IMR-90 (cell line): Measurements from ENCODE around the gene NR4A2. TPM values are rescaled to one million over a fixed set of nuclear protein-coding genes. Genes with fewer than 3 reads are reported as not detected.

Source experiments
- ATAC-seq: fragments of 200-7000 bp; cut with Tn5 transposase; 2 replicates; pipeline ENCODE4 v1.9.1; 2020; ENCODE audit warnings: low read depth, mild to moderate bottlenecking, moderate library complexity
- BruUV-seq: library from RNA; stranded (reverse); fragments of 400-500 nt; replicated peaks from 2 replicates; lab custom pipeline; 2021; lab: Mats Ljungman, UMichigan
- CTCF ChIA-PET: fragments of 300-600 bp; formaldehyde crosslinking; extraction: SDS; loops from one replicate; lab custom pipeline; 2021; ENCODE audit warnings: antibody characterized with exemption; lab: Yijun Ruan, JAX
- POLR2A ChIA-PET: fragments of 300-600 bp; sonication (Branson Sonifier 250); formaldehyde crosslinking; loops from one replicate; lab custom pipeline; 2022; ENCODE audit warnings: antibody characterized with exemption; ENCODE audit not compliant: unreplicated experiment; lab: Charles Lee
- DNase-seq: peaks from one replicate; pipeline ENCODE4 v3.0.0; 2013
- H2AFZ ChIP-seq: replicated peaks from 2 replicates; pipeline ENCODE3; 2013; ENCODE audit warnings: low read length, mild to moderate bottlenecking; ENCODE audit not compliant: poor library complexity
- H2AK5ac ChIP-seq: 2 replicates; pipeline ENCODE4 v1.6.1; 2013; ENCODE audit warnings: low read depth, low read length, inconsistent platforms
- H2AK9ac ChIP-seq: replicated peaks from 2 replicates; pipeline ENCODE3; 2013; ENCODE audit warnings: mild to moderate bottlenecking, low read depth, low read length, moderate library complexity; ENCODE audit not compliant: poor library complexity
- H2BK120ac ChIP-seq: 2 replicates; pipeline ENCODE4 v1.6.1; 2013; ENCODE audit warnings: low read depth, low read length, inconsistent platforms
- H2BK15ac ChIP-seq: 3 replicates; pipeline ENCODE4 v1.6.1; 2013; ENCODE audit warnings: low read depth, low read length, inconsistent platforms
- H2BK20ac ChIP-seq: 2 replicates; pipeline ENCODE4 v1.6.1; 2013; ENCODE audit warnings: low read depth, mild to moderate bottlenecking, inconsistent platforms, low read length, moderate library complexity
- H2BK5ac ChIP-seq: 2 replicates; pipeline ENCODE4 v1.6.1; 2013; ENCODE audit warnings: mild to moderate bottlenecking, low read depth, low read length, inconsistent platforms; ENCODE audit not compliant: poor library complexity, severe bottlenecking
- H3K14ac ChIP-seq: replicated peaks from 2 replicates; pipeline ENCODE4 v1.6.1; 2013; ENCODE audit warnings: low read depth, low read length, inconsistent platforms
- H3K18ac ChIP-seq: 2 replicates; pipeline ENCODE4 v1.6.1; 2013; ENCODE audit warnings: low read depth, low read length, control low read depth
- H3K23ac ChIP-seq: 2 replicates; pipeline ENCODE4 v1.6.1; 2013; ENCODE audit warnings: low read depth, low read length, inconsistent platforms
- H3K27ac ChIP-seq: 2 replicates; pipeline ENCODE4 v1.5.1; 2013; ENCODE audit warnings: mild to moderate bottlenecking, control low read depth, low read length; ENCODE audit not compliant: insufficient read depth
- H3K27me3 ChIP-seq: 2 replicates; pipeline ENCODE4 v1.6.1; 2013; ENCODE audit warnings: low read length; ENCODE audit not compliant: control insufficient read depth, insufficient read depth
- H3K36me3 ChIP-seq: 2 replicates; pipeline ENCODE4 v1.6.1; 2013; ENCODE audit warnings: low read length, mixed read lengths; ENCODE audit not compliant: control insufficient read depth, insufficient read depth
- H3K4ac ChIP-seq: 2 replicates; pipeline ENCODE4 v1.6.1; 2013; ENCODE audit warnings: low read depth, low read length, inconsistent platforms
- H3K4me1 ChIP-seq: 2 replicates; pipeline ENCODE4 v1.6.1; 2013; ENCODE audit warnings: low read length, mixed read lengths; ENCODE audit not compliant: control insufficient read depth, insufficient read depth
- H3K4me2 ChIP-seq: 2 replicates; pipeline ENCODE4 v1.6.1; 2013; ENCODE audit warnings: low read depth, mild to moderate bottlenecking, control low read depth, low read length, moderate library complexity
- H3K4me3 ChIP-seq: 2 replicates; pipeline ENCODE4 v1.5.1; 2013; ENCODE audit warnings: low read depth, mild to moderate bottlenecking, control low read depth, low read length, moderate library complexity; ENCODE audit not compliant: insufficient read depth
- H3K56ac ChIP-seq: 2 replicates; pipeline ENCODE4 v1.6.1; 2013; ENCODE audit warnings: low read length, inconsistent platforms; ENCODE audit not compliant: insufficient read depth; ENCODE audit errors: extremely low read depth
- H3K79me1 ChIP-seq, 2 experiments: 2 replicates each; pipeline ENCODE4 v1.6.1; 2013; ENCODE audit warnings: low read length in 2 of 2, inconsistent platforms in 1 of 2, low read depth in 1 of 2
- H3K9ac ChIP-seq: 2 replicates; pipeline ENCODE4 v1.6.1; 2013; ENCODE audit warnings: low read depth, low read length, control low read depth
- H3K9me1 ChIP-seq: 2 replicates; pipeline ENCODE4 v1.6.1; 2013; ENCODE audit warnings: low read length, inconsistent platforms; ENCODE audit not compliant: insufficient read depth
- H3K9me3 ChIP-seq: 2 replicates; pipeline ENCODE4 v1.6.1; 2013; ENCODE audit warnings: low read length; ENCODE audit not compliant: control insufficient read depth, insufficient read depth
- H4K20me1 ChIP-seq: 2 replicates; pipeline ENCODE4 v1.6.1; 2013; ENCODE audit warnings: low read length, inconsistent platforms; ENCODE audit not compliant: insufficient read depth
- H4K5ac ChIP-seq: 2 replicates; pipeline ENCODE4 v1.6.1; 2013; ENCODE audit warnings: mild to moderate bottlenecking, low read depth, low read length, control low read depth
- H4K8ac ChIP-seq, 2 experiments: 2 replicates each; pipeline ENCODE4 v1.6.1; 2013; ENCODE audit warnings: low read depth in 2 of 2, low read length in 2 of 2, control low read depth in 1 of 2, inconsistent platforms in 1 of 2
- H4K91ac ChIP-seq: 2 replicates; pipeline ENCODE4 v1.6.1; 2013; ENCODE audit warnings: low read depth, low read length, inconsistent platforms; ENCODE audit not compliant: insufficient read depth
- CEBPB ChIP-seq: IDR thresholded peaks from 2 replicates; pipeline ENCODE4 v1.6.1; 2012; ENCODE audit warnings: low read depth, low read length, improper control_type of control experiment
- FOS ChIP-seq: fragments of 150-350 bp; IDR thresholded peaks from 2 replicates; pipeline ENCODE4 v1.6.1; 2016; ENCODE audit warnings: low read depth, low read length
- MAZ ChIP-seq: IDR thresholded peaks from 2 replicates; pipeline ENCODE4 v1.6.1; 2012; ENCODE audit warnings: low read depth, mild to moderate bottlenecking, low read length, improper control_type of control experiment, moderate library complexity, borderline replicate concordance
- POLR2A ChIP-seq: IDR thresholded peaks from 2 replicates; pipeline ENCODE4 v1.6.1; 2012; ENCODE audit warnings: mild to moderate bottlenecking, low read depth, low read length
- WGBS, 2 experiments: methylation state at CpG; one replicate each; pipeline versions ENCODE4 v1.1.5 to v1.1.7; 2013; ENCODE audit warnings: missing lambda C conversion rate in 2 of 2; ENCODE audit not compliant: insufficient read length in 1 of 2; ENCODE audit errors: extremely low coverage in 2 of 2; 5-methylcytosine and 5-hydroxymethylcytosine counted together
- dilution Hi-C: fragments of 300-500 bp; cut with HindIII; formaldehyde crosslinking; loops from one replicate; pipeline ENCODE4 v1.14.3; 2018; ENCODE audit warnings: low sequenced_read_pairs; ENCODE audit not compliant: unreplicated experiment
- in situ Hi-C: fragments of 300-500 bp; cut with MboI; formaldehyde crosslinking; loops from 3 replicates; pipeline ENCODE4 v1.14.3; 2019; ENCODE audit warnings: low sequenced_read_pairs, inconsistent platforms, mixed read lengths
- intact Hi-C: fragments of 100-400 bp; cut with micrococcal nuclease; formaldehyde crosslinking; loops from 2 replicates; pipeline ENCODE4 v1.10.0; 2022
- polyA plus RNA-seq, 3 experiments: library from polyadenylated mRNA; depleted of rRNA; stranded (reverse); fragments of >200 nt; gene quantifications; 2 replicates each; pipeline ENCODE4 v1.2.3, GENCODE V29; 2012; ENCODE audit warnings: low replicate concordance in 1 of 3
- total RNA-seq: library from RNA; depleted of rRNA; stranded (reverse); fragments of >200 nt; gene quantifications from 2 replicates; pipeline ENCODE4 v1.2.3, GENCODE V29; 2012
- TF ChIP-seq, protein P1 (sequence below): fragments of 150-350 bp; IDR thresholded peaks from 2 replicates; pipeline ENCODE4 v1.6.1; 2016; ENCODE audit warnings: low read depth, mild to moderate bottlenecking, low read length, moderate library complexity, borderline replicate concordance

Gene NR4A2
- total and polyA plus RNA-seq, 2 of the 4 experiments (the other 2 are of a cell fraction), result 0.72 to 2.3 TPM

DNA sequence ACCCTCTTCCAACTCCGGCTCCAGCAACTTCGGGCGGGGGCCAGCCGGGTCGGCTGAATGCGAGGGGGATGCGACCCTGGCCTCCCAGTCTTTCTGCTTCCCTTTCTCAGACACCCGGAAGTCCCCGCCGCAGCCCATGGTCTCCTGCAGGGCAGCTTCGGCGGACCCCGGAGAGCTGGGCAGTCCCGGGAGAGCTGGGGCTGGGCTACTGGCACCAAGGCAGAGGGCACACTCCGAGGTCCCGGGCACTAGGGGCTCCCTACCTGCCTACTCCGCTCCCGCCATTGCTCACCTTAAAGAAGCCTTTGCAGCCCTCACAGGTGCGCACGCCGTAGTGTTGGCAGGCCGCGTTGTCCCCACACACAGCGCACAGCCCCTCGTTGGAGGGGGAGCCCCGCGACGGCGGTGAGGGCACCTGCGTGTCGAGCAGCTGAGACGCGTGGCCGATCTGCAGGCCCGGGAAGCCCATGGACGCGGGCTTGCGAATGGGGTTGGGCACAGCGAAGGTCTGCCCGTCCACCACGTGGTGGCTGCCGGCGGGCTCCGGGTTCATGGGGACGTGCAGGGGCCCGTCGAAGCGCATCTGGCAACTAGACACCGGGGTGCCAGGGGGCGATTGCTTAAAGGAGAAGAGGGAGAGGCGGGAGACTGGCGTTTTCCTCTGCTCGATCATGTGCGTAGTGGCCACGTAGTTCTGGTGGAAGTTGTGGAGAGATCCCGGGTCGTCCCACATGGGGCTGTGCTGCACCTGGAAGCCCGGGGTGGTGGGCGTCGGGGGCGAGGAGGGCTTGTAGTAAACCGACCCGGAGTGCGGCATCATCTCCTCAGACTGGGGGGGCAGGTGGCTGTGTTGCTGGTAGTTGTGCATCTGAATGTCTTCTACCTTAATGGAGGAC is 3.2 kb downstream of the NR4A2 start (continued):
- TF ChIP-seq FOS (no peak), POLR2A (no peak; the same call in 1 of the 2 replicates), CEBPB (no peak)

DNA sequence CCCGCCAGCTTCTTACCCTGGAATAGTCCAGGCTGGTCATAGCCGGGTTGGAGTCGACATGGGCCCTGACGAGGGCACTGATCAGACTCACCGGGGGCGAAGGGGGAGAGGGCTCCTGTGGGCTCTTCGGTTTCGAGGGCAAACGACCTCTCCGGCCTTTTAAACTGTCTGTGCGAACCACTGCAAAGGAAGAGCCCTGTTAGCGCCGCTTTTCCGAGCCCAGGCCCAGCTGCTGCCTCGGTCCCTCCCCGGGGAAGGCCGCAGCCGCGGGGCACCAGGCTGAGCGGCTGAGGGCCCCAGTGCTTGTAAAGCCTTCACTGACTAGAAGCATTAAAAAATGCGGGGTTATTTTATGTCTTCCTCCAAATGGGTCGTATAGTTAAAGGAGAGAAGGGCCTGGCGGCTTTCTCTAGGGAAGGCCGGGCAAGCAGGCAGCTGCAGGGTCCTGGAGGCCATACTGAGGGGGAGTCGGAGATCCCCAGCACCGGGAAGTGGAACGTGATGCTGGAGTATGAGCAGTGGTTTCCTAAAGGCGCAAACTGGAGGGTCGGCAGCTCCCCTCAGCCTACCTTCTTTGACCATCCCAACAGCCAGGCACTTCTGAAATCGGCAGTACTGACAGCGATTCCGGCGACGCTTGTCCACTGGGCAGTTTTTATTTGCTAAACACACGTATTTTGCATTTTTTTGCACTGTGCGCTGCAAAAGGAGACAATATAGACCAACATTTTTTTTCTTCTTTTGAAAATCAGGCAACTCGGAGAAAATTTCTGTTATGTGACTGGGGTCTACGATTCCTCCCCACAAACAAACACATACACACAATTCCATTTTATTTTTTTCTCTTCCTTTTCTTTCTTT is 4.5 kb downstream of the NR4A2 start:
- ATAC-seq (no peak), DNase-seq (no peak)
- ChIA-PET POLR2A (no interaction called here), CTCF (no interaction called here)
- peaks cover 31% of the 10 kb centered on the region for H3K36me3 ChIP-seq
- H3K23ac ChIP-seq, result no peak overlapping the region
- 0 out of 2 replicates have a peak, but pooled peaks have one; percentile 7 for TF ChIP-seq MAZ
- TF ChIP-seq, protein P1, sequence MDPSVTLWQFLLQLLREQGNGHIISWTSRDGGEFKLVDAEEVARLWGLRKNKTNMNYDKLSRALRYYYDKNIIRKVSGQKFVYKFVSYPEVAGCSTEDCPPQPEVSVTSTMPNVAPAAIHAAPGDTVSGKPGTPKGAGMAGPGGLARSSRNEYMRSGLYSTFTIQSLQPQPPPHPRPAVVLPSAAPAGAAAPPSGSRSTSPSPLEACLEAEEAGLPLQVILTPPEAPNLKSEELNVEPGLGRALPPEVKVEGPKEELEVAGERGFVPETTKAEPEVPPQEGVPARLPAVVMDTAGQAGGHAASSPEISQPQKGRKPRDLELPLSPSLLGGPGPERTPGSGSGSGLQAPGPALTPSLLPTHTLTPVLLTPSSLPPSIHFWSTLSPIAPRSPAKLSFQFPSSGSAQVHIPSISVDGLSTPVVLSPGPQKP, result no peak
- no peaks in the 10 kb centered on the region for H3K9me3 ChIP-seq
- H2BK5ac ChIP-seq, result no peak overlapping the region
- WGBS, 2 experiments, result 74% methylated on average over 13 of the region's 38 CpGs; no CpG with 5 or more reads in 1 of the 2 experiments
- H4K91ac ChIP-seq, result no peak overlapping the region
- no peaks in the 10 kb centered on the region for H3K27me3 ChIP-seq
- no peak overlapping the region for H3K14ac ChIP-seq
- H3K56ac ChIP-seq, result no peak overlapping the region
- intact Hi-C loops (no loop called here), dilution Hi-C loops (no loop called here), in situ Hi-C loops (loop anchor here (5.0 to 25.0 kb wide), 4 partner anchors 259 to 1534 kb away; no protein-coding TSS in a partner anchor)
- no peaks in the 10 kb centered on the region; the same call in none of the 2 replicates for H3K4me1 ChIP-seq
- H2BK120ac ChIP-seq, result no peak overlapping the region
- H3K9me1 ChIP-seq, result no peaks in the 10 kb centered on the region
- no peaks in the 10 kb centered on the region for H4K20me1 ChIP-seq
- no peak overlapping the region for H3K18ac ChIP-seq
- H2BK15ac ChIP-seq, result no peak overlapping the region
- no peak overlapping the region for H3K4ac ChIP-seq
- no peak overlapping the region for H2BK20ac ChIP-seq
- peak overlapping the region; percentile 14 for H2AFZ ChIP-seq
- no peak overlapping the region for H2AK9ac ChIP-seq
- no peak overlapping the region for H4K8ac ChIP-seq
- no peak overlapping the region for H4K5ac ChIP-seq
- H3K4me2 ChIP-seq, result no peak overlapping the region
- H3K9ac ChIP-seq, result no peak overlapping the region
- H3K4me3 ChIP-seq, result no peak overlapping the region
- no TSS peak for BruUV-seq
- no peak overlapping the region for H2AK5ac ChIP-seq
- no peak overlapping the region for H3K27ac ChIP-seq
- H3K79me1 ChIP-seq, result peaks cover 11 to 15% of the 10 kb centered on the region in 2 experiments; a peak in 3 of 4 replicates
